Activated CD8-positive, alpha-beta memory T cell treated with anti-CD3 and anti-CD28 coated beads, Interleukin-2, amount 10 ng/mL, durations not matched to agents 7 days and 5 days (primary cell): ENCODE data around the gene DESI1. TPM values are rescaled to one million over a fixed set of nuclear protein-coding genes. Genes with fewer than 3 reads are reported as not detected.
"Not testable (repeated sequence)": the region's sequence is repeated elsewhere in the genome, so short reads cannot be mapped to it uniquely, and the experiment has no call there.

ENCODE experiments used
- ATAC-seq: fragments of 150-1000 bp; cut with Tn5 transposase; one replicate; pipeline ENCODE4 v1.10.0; 2021; ENCODE audit warnings: moderate library complexity
- CTCF ChIA-PET: fragments of 350-600 bp; sonication (Branson Sonifier 250); formaldehyde crosslinking; loops from one replicate; lab custom pipeline; 2021; ENCODE audit warnings: antibody characterized with exemption; lab: Charles Lee
- DNase-seq: peaks from one replicate; pipeline ENCODE4 v3.0.0-alpha.2; 2020
- H3K27ac Mint-ChIP-seq: one replicate; pipeline ENCODE4 v1.8.0; 2021; ENCODE audit warnings: mild to moderate bottlenecking, mixed read lengths
- H3K27me3 Mint-ChIP-seq: one replicate; pipeline ENCODE4 v1.8.0; 2021; ENCODE audit warnings: mixed read lengths
- H3K36me3 Mint-ChIP-seq: one replicate; pipeline ENCODE4 v1.8.0; 2021; ENCODE audit warnings: mild to moderate bottlenecking, mixed read lengths
- H3K4me1 Mint-ChIP-seq: one replicate; pipeline ENCODE4 v1.8.0; 2021; ENCODE audit warnings: mixed read lengths
- H3K4me3 Mint-ChIP-seq: one replicate; pipeline ENCODE4 v1.8.0; 2021; ENCODE audit warnings: mild to moderate bottlenecking, moderate library complexity, mixed read lengths
- H3K9me3 Mint-ChIP-seq: one replicate; pipeline ENCODE4 v1.8.0; 2022; ENCODE audit warnings: low read depth, mixed read lengths
- total RNA-seq, 2 experiments: library from RNA; stranded (reverse); gene quantifications; one replicate each; pipeline ENCODE4 v1.2.3, GENCODE V29; 2021

The DESI1 gene
- total RNA-seq, 2 experiments from 2014 or later: 52.7 to 64.9 TPM

- H3K9me3 Mint-ChIP-seq: no peaks in the 10 kb centered on the region
- H3K36me3 Mint-ChIP-seq: peaks cover 8% of the 10 kb centered on the region
- ATAC-seq (peak; percentile 68), DNase-seq (peak; percentile 51)
- no peaks in the 10 kb centered on the region for H3K27me3 Mint-ChIP-seq
- CTCF ChIA-PET: interaction anchor here (0.5 to 3.2 kb wide), 7 partner anchors 8 to 527 kb away, joined by 3 to 25 read pairs (median 7); partner anchors contain the start of gene PMM1
- no peak overlapping the region for H3K27ac Mint-ChIP-seq
- no peak overlapping the region for H3K4me3 Mint-ChIP-seq
- H3K4me1 Mint-ChIP-seq: peaks cover 19% of the 10 kb centered on the region
These were observed 23.8 kb downstream of the DESI1 start for GRCh38 chr22:41596776-41597634.

GRCh38 chr22:41595703-41596102 lies 25.1 kb downstream of the DESI1 start:
- Mint-ChIP-seq H3K36me3 (peaks cover 5% of the 10 kb centered on the region), H3K9me3 (no peaks in the 10 kb centered on the region), H3K27me3 (no peaks in the 10 kb centered on the region), H3K27ac (no peak overlapping the region), H3K4me1 (peaks cover 16% of the 10 kb centered on the region), H3K4me3 (no peak overlapping the region)
- no peak for ATAC-seq
- CTCF ChIA-PET: interaction anchor here (3.2 kb wide), 1 partner anchor 22 kb away, joined by 25 read pairs; no protein-coding TSS in a partner anchor
- DNase-seq: no peak

GRCh38 chr22:41593336-41593960 lies 27.4 kb downstream of the DESI1 start:
- CTCF ChIA-PET: interaction anchor here (0.7 kb wide), 1 partner anchor 11 kb away, joined by 3 read pairs; no protein-coding TSS in a partner anchor

GRCh38 chr22:41589391-41590241 lies 31.2 kb downstream of the DESI1 start, which contains the start of gene PMM1:
Gene PMM1 (minus strand): TSS chr22:41589840. CDS start chr22:41589805, 35 bp downstream.
- CTCF ChIA-PET: interaction anchor here (0.6 to 3.7 kb wide), 19 partner anchors 8 to 186 kb away, joined by 3 to 20 read pairs (median 4); partner anchors contain the start of genes ACO2, PHF5A and POLR3H
- H3K36me3 Mint-ChIP-seq: peaks cover 2% of the 10 kb centered on the region

More at GRCh38 chr22:41593336-41593960, 27.4 kb downstream of the DESI1 start:
- H3K4me3 Mint-ChIP-seq, H3K9me3 Mint-ChIP-seq, H3K27ac Mint-ChIP-seq, H3K36me3 Mint-ChIP-seq, ATAC-seq, DNase-seq, H3K27me3 Mint-ChIP-seq: not testable (repeated sequence)
- peaks cover 21% of the 10 kb centered on the region for H3K4me1 Mint-ChIP-seq

GRCh38 chr22:41587347-41587723 lies 33.5 kb downstream of the DESI1 start:
- CTCF ChIA-PET: interaction anchor here (1.1 kb wide), 1 partner anchor 73 kb away, joined by 3 read pairs; no protein-coding TSS in a partner anchor
- Mint-ChIP-seq H3K4me1 (peaks cover 20% of the 10 kb centered on the region), H3K27ac (peak overlapping the region; percentile 25), H3K36me3 (peaks cover 12% of the 10 kb centered on the region), H3K27me3 (no peaks in the 10 kb centered on the region), H3K4me3 (no peak overlapping the region), H3K9me3 (no peaks in the 10 kb centered on the region)
- DNase-seq: no peak
- ATAC-seq: no peak

More at GRCh38 chr22:41589391-41590241, 31.2 kb downstream of the DESI1 start, which contains the start of gene PMM1:
- H3K9me3 Mint-ChIP-seq: no peaks in the 10 kb centered on the region
- DNase-seq (peak; percentile 100), ATAC-seq (peak; percentile 97)
- peaks cover 20% of the 10 kb centered on the region for H3K4me1 Mint-ChIP-seq
- peak within 1 kb of the TSS; percentile 96 for H3K27ac Mint-ChIP-seq
- H3K4me3 Mint-ChIP-seq: peak within 1 kb of the TSS; percentile 99
- H3K27me3 Mint-ChIP-seq: no peaks in the 10 kb centered on the region

- H3K4me1 Mint-ChIP-seq: peaks cover 19% of the 10 kb centered on the region
- ATAC-seq (no peak), DNase-seq (no peak)
- H3K27me3 Mint-ChIP-seq: no peaks in the 10 kb centered on the region
- H3K4me3 Mint-ChIP-seq: no peak overlapping the region
- no peaks in the 10 kb centered on the region for H3K9me3 Mint-ChIP-seq
- no peak overlapping the region for H3K27ac Mint-ChIP-seq
- H3K36me3 Mint-ChIP-seq: peaks cover 12% of the 10 kb centered on the region
- CTCF ChIA-PET: interaction anchor here (1.1 kb wide), 1 partner anchor 9 kb away, joined by 3 read pairs; no protein-coding TSS in a partner anchor
These were observed 34.9 kb downstream of the DESI1 start for GRCh38 chr22:41585898-41586297.

GRCh38 chr22:41584881-41585280 lies 36.0 kb downstream of the DESI1 start:
- Mint-ChIP-seq H3K36me3 (peaks cover 13% of the 10 kb centered on the region), H3K4me1 (peaks cover 18% of the 10 kb centered on the region), H3K27ac (no peak overlapping the region), H3K9me3 (no peaks in the 10 kb centered on the region), H3K4me3 (no peak overlapping the region), H3K27me3 (no peaks in the 10 kb centered on the region)
- no peak for ATAC-seq
- CTCF ChIA-PET: interaction anchor here (1.1 kb wide), 1 partner anchor 8 kb away, joined by 3 read pairs; no protein-coding TSS in a partner anchor
- no peak for DNase-seq

GRCh38 chr22:41582694-41583093 lies 38.1 kb downstream of the DESI1 start:
- CTCF ChIA-PET: interaction anchor here (0.6 to 1.3 kb wide), 2 partner anchors 12 to 36 kb away, joined by 3 read pairs; no protein-coding TSS in a partner anchor
- Mint-ChIP-seq H3K4me1 (peaks cover 3% of the 10 kb centered on the region), H3K9me3 (no peaks in the 10 kb centered on the region), H3K36me3 (peaks cover 15% of the 10 kb centered on the region), H3K4me3 (no peak overlapping the region), H3K27ac (no peak overlapping the region), H3K27me3 (no peaks in the 10 kb centered on the region)
- DNase-seq: no peak
- ATAC-seq: no peak

- no peaks in the 10 kb centered on the region for H3K27me3 Mint-ChIP-seq
- H3K9me3 Mint-ChIP-seq: no peaks in the 10 kb centered on the region
- CTCF ChIA-PET: no interaction called here
- H3K4me1 Mint-ChIP-seq: peaks cover 2% of the 10 kb centered on the region
- ATAC-seq: no peak
- no peak overlapping the region for H3K4me3 Mint-ChIP-seq
- H3K36me3 Mint-ChIP-seq: peaks cover 14% of the 10 kb centered on the region
- H3K27ac Mint-ChIP-seq: no peak overlapping the region
- DNase-seq: no peak
These were observed 40.9 kb downstream of the DESI1 start for GRCh38 chr22:41579997-41580355.

- DNase-seq: no peak
- CTCF ChIA-PET: interaction anchor here (3.5 kb wide), 1 partner anchor 10 kb away, joined by 20 read pairs; the partner anchor contains the start of gene PMM1
- Mint-ChIP-seq H3K4me1 (peaks cover 2% of the 10 kb centered on the region), H3K36me3 (peaks cover 13% of the 10 kb centered on the region), H3K4me3 (no peak overlapping the region), H3K27me3 (no peaks in the 10 kb centered on the region), H3K27ac (no peak overlapping the region), H3K9me3 (no peaks in the 10 kb centered on the region)
- no peak for ATAC-seq
These were observed 41.4 kb downstream of the DESI1 start for GRCh38 chr22:41579297-41579996.

- peaks cover 13% of the 10 kb centered on the region for H3K36me3 Mint-ChIP-seq
These were observed 42.0 kb downstream of the DESI1 start for GRCh38 chr22:41578818-41579217.

GRCh38 chr22:41578114-41578513 lies 42.7 kb downstream of the DESI1 start:
- Mint-ChIP-seq H3K9me3 (no peaks in the 10 kb centered on the region), H3K27me3 (no peaks in the 10 kb centered on the region), H3K27ac (no peak overlapping the region), H3K4me1 (peaks cover 2% of the 10 kb centered on the region), H3K4me3 (no peak overlapping the region), H3K36me3 (peaks cover 9% of the 10 kb centered on the region)
- DNase-seq: no peak
- CTCF ChIA-PET: interaction anchor here (0.5 to 3.5 kb wide), 3 partner anchors 11 to 44 kb away, joined by 3 to 20 read pairs (median 3); partner anchors contain the start of genes CSDC2 and PMM1
- ATAC-seq: no peak

More at GRCh38 chr22:41578818-41579217, 42.0 kb downstream of the DESI1 start:
- peaks cover 2% of the 10 kb centered on the region for H3K4me1 Mint-ChIP-seq
- H3K9me3 Mint-ChIP-seq: no peaks in the 10 kb centered on the region
- DNase-seq: no peak
- CTCF ChIA-PET: interaction anchor here (3.5 kb wide), 1 partner anchor 11 kb away, joined by 20 read pairs; the partner anchor contains the start of gene PMM1
- H3K27ac Mint-ChIP-seq: no peak overlapping the region
- H3K4me3 Mint-ChIP-seq: no peak overlapping the region
- no peak for ATAC-seq
- no peaks in the 10 kb centered on the region for H3K27me3 Mint-ChIP-seq
